GM21619 (cell line): ENCODE data around the gene DCLK1.
"Not testable (repeated sequence)": the region's sequence is repeated elsewhere in the genome, so short reads cannot be mapped to it uniquely, and the experiment has no call there.

Experiments
- ATAC-seq: cut with Tn5 transposase; IDR thresholded peaks from one replicate; pipeline ENCODE4 v1.9.1; 2021; ENCODE audit not compliant: unreplicated experiment

Gene DCLK1

DNA sequence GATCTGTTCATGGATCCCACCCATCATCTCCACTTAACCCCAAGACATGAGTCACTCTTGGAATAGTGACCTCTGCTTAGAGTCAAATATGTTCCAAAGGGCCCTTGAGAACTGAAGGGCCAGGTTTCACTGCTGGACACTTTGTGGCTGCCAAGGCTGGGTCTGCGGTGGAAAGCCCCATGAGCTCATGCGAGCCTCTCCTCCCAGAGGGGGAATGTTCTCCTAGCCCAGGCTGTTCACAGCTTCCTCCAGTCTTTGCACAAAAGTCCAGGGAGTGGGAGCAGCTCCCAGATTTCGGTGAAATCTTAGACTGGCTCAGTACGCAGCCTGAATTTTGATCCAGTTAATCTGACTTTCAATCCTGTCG lies 732 bp upstream of the DCLK1 start:
- ATAC-seq = no peak

DNA sequence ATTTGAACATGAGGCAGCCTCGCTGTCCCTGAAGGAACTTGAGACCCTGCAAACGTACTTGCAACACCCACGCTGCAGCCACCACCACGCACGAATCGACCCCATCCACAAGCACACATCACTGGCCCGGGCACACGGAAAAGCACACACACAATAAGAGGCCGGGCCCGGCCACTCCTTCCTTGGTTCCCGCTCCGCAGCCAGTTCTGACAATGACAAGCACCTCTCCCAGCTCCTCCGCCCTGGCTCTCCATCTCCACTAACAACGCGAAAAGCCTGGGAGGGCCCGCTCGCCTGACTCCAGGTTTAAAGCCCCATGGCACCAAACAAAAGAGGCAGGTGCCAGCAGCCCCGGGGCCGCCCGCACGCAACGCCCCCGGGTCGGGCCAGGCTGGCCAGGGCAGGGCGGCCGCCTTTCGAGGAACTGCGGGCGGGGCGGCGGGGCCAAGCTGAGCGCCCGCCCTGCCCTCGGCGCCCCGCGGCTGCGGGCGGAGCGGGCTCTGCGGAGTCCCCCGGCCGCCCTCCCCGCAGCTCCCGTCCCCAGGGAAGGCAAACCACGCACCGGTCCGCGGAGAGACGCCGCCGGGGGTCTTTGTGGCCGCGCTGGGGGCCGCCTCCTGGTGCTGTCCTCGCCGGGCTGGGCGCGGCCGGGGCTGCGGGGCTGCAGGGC lies 495 bp downstream of the DCLK1 start:
- no peak for ATAC-seq

DNA sequence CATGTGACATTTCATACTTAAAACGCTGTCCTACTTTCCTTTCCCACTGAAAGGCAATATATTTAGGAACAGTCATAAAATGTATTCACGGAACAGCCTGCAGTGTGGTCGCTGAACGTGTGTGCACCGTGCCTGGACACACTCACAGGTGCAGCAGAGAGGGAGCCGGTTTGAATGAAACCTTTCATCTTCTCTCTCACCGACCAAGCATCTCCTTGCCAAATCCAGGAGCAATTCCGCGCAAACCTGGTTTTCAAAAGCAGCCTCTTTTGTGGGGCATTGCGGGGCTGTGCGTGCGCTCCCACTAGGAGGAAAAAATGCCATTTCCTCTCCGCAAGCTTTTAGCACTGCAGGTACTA lies 1.0 kb downstream of the DCLK1 start:
- ATAC-seq = no peak

DNA sequence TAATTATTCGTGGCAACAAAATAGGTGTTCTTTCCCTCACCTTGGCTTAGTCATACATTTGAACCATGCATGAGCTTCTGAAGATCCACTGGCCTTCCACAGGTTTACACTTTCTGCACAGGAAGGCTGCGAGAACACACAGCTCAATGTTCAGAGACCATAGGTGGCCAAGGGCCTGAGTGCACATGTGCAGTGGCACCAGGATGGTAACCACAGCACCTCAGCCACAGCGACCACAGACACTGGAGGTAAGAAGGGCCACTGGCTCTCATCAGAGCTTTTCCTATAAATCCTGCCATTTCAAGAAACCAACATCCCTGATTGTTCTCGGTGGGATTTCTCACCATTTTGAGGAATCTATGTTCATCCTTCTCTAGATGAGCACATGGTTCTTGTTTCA lies 1.6 kb downstream of the DCLK1 start:
- no peak for ATAC-seq

DNA sequence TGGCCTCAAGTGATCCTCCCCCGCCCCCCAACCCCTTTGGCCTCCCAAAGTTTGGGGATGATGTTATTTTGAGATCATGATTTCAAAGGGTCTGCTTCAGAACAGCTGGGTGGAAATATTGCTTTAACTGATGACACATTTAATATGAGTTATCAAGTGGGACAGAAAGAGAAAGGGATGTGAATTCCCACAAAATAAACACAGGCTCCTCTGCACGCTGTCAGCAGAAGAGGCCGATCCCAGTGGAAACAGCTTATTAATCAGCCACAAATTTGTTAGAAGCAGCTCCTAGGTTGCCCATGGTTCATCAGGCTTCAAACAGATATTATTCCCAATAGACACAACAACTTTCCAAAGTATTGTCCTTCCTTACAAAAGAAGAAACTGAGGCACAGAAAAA lies 4.7 kb downstream of the DCLK1 start:
- ATAC-seq = no peak

DNA sequence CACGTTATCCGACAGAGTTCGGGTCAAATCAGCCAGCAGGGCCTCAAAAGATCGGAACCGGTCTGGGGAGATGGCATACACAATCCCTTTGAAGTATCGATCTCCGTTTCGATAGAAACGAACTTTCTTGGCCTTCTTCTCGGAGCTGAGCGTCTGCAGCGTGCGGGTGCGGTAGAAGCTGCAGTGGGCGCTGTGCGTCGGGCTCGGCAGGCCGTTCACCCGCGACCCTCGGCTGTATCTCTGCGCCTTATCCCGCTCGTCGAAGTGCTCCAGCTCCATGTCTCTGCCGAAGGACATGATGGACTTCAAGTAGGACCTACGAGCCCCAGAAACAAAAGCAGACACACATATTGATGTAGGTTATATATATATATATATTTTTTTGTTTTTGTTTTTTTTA lies 5.3 kb downstream of the DCLK1 start:
- ATAC-seq = no peak

DNA sequence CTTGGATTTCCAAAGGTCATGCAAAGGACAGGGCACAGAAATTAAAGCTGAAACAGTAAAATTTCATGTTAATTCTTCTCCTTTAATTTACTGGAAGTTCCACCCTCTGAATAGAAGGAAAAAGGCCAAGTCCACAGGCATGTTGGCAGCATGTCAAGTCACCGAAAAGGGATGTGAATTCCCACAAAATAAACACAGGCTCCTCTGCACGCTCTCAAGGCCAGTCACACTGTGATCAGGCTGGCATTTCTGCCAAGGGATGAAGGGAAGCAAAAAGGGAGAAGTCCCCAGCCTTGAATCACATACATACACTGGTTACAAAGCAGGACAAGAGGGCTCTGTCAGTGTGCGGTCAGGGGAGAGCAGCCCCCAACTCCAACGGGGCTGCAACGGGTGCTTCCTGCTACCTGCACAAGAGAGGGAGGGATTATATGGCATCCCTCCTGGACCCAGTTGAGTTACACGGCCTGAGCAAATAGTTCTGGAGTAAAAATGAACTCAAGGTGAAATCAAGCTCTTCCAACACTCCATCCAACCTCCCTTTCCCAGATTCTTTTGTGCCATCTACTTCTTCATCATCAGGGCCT lies 6.9 kb downstream of the DCLK1 start:
- ATAC-seq = no peak

DNA sequence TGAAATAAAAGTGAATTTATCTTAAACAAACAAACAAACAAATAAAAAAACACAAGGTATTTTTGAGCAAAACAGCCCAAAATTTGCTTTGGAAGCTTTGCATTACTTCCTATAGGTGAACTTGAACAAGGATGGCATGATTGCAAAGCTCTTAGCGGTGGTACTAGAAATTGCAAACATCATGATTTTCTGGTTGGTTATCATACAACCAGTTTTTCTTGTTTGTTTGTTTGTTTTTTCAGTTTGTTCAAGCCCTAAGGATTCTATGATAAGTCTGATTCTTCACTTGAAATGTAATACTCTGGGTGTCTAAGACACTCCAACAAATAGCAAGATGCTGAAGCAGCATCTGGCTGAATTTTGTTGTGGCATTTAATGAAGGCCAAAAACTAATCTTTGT lies 15.9 kb downstream of the DCLK1 start:
- ATAC-seq = no peak

DNA sequence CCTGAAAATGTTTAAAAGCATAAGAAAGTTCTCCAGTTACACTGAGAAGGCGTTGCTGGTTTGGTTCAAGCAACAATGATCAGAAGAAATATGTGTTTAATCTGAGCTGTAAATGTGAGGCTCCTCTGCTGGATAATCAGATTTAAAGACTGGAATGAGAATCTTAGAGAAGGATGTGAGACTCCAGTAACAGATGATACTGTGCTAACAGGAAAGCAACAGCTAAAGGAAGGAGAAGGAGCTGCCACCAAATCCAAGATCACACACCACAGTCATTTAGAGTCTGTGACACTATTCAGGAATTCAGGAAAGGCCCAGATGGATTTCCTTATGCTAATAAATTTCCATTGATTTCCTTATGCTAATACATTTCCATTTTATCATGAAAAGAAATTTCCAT lies 16.9 kb downstream of the DCLK1 start:
- no peak for ATAC-seq

DNA sequence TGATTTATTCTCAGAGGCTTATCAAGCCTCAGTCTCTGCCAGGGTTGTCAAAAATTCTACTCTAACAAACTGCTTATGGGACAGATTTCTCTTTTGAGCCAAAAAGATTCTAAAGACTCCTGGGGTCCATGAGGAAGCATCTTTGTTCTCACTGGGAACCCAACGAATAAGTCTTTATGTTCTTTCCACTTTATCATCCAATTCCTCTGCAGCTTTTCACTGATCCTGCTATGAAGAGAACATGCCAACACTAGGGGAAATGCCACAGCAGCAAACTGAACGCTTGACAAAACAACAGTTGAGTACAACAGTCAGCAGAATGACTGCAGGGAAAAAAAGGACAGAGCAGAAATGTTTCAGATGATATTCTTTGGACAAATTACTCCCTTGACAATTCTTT lies 22.2 kb downstream of the DCLK1 start:
- no peak for ATAC-seq

DNA sequence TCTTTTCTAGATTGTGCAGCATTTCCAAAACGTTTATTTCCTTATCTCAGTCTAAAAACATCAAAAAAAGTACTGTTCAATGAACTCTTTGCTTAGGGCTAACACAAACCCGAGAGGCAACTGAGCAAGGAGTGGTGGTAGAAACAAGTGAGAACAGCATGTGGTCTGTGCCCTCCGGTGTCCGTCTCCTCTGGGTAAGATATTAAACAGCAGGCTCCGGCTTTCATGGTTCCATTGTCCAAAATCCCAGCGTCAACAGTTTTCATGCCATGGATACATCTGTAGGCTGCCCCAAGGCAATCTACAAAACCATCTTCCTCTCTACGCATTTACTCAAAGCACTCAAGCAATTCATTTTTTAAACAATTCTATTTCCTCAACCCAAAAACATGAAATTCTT lies 22.8 kb downstream of the DCLK1 start:
- no peak for ATAC-seq

DNA sequence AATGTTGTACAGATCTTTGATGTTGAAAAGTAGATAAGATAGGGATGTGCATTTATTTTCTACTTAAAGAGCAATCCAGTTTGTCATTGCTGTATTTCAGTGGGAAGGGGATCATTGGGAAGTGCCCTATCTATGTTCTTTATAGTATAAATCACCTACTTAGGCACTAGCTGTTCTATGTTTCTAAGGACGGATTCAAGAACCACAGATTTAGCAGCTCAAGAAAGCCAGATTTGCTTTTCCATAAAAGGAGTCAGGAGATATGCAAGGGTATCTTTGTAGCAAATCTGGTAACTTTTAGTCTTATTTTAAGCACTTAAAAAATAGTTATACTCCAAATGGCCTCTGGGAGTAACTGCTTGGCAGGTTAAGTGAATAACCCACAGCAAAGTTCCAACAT lies 23.7 kb downstream of the DCLK1 start:
- ATAC-seq = no peak

DNA sequence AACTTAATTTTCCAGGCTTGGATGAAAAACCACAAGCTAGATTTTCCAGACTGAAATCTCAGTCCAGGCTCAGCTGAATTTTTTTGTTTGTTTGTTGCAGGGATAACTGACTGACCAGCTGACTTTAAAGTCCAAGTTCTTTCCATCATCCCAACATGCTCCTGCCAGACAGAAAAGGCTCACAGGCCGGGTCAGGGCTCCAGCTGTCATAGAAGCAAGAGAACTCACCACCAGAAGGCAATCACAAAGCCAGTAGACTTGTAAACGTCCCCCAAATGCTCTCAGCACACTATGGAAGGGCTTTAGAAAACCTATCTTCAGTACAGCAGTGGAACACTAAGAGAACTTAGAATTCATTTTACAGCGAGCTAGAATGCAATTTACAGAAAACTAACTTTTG lies 25.5 kb downstream of the DCLK1 start:
- ATAC-seq = no peak

DNA sequence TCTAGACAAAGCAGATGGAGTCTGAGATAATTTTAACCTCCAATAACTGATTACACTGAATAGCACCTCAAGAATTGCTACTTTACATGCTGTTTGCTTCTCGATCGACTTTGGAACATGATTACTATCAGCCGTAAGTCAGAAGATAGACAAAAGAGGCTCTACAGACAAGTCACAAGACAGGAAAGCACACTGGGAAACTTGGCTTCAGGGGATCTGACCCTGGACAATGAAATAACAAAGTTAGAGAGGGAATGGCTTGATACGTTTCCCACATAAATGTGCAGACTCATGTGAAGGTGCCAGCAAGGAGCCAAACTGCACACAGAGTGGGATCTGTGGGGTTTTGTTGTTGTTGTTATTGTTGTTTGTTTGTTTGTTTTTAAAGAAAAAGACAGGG lies 28.5 kb downstream of the DCLK1 start:
- ATAC-seq = no peak

DNA sequence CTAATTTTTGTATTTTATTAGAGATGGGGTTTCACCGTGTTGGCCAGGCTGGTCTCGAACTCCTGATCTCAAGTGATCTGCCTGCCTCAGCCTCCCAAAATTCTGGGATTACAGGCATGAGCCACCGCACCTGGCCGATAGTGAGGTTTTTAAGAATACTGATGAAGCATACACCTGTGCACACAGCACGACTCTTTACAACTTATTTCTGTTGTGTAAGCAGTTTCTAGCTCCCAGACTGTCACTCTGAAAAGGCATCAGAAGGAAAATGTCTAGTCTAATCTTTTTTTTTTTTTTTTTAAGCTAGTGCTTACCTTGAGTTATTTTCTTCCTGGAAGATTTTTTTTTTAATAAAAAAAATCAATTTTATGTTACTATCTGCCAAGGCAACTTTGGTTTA lies 29.3 kb downstream of the DCLK1 start:
- ATAC-seq = not testable (repeated sequence)

DNA sequence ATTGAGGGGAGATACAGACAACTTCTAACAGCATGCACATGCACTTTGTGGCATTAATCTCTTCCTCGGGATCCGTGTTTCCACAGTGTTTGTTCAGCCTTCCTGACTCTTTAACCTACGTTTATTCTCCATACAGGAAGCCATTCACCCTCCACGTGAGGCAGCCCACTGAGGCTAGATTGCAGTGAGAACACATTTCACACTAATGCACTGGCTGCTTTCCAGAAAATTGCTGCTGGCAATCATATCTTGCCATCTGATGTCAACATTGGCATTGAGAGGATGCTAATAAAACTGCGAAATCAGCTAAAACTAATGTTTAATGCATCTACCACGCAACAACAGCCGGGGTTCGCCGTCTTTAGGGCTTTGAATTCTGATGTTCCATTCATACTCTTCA lies 30.0 kb downstream of the DCLK1 start:
- ATAC-seq = no peak

DNA sequence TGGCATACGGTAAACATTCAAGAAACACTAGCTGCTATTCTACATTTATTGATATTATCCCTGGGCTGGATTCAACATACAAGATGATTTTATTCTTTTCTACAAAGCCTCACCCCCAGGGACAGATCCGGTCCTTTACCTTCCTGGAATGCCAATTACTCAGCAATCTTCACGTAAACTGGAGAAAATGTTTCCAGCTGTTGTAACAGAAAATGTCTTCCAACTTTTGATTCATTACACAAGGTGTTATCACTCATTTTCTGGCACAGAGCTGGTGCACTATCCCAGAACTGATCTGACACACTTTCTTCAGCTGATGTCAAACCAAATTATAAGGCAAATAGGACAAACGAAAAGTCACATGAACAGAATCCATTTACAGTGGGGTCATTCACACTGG lies 33.1 kb downstream of the DCLK1 start:
- no peak for ATAC-seq

DNA sequence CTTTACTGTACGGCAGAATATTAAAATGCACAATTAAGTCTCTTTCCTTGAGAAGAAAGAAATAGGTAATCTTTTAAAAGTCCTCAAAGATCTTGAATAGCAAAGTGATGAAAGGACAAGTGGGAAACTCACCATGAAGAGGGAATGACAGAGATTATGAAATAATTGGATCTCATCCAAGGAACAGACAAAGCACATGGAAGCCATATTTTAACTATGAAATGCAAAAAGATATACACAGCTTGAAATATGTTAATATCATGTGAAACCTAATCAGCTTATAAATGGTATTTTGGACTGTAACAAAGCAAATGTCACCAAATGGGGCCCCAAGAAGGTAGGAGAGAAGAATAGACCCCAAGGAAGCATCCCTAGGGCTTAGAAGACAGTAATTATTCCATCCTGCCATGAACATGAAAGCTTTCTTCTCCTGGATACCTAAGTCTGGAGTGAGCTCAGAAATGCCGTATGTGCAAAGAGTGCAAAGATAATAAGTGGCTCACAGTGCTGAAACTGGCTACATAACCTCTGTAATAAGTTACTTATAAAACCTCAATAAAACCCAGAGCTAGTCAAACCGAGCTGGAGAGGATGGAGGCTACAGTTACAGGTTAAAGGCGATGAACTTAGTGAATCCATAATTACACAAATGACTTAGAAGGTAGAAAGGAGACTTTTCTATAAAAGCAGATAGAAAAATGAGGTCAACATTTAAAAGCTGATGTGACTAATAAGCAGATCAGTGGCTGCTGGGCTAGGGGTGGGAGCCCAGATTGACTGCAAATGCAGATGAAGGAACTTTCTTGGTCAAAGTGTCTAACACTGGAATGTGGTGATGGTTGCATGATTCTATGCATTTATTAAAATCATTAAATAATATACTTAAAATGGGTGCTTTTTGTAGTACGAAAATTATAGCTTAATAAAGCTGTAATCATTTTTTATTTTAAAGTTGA lies 34.4 kb downstream of the DCLK1 start:
- no peak for ATAC-seq

DNA sequence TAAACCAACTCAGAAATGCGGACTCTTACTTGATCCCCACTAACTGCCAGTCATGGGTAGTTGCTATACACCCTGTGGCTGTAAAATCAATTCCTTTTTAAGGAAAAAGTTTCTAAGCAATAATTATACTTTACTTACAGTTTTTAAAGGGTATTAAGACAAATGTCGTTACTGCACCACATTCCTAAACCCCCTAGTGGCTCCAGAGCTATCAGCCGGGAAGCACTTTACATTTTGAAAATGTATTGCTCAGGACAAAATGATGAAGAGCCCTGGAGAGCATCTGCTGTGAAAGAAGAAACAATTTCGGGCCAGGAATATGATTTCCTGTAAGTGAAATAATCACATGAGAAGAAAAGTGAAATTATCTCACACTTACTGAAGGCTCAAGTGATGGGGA lies 36.7 kb downstream of the DCLK1 start:
- ATAC-seq = no peak

DNA sequence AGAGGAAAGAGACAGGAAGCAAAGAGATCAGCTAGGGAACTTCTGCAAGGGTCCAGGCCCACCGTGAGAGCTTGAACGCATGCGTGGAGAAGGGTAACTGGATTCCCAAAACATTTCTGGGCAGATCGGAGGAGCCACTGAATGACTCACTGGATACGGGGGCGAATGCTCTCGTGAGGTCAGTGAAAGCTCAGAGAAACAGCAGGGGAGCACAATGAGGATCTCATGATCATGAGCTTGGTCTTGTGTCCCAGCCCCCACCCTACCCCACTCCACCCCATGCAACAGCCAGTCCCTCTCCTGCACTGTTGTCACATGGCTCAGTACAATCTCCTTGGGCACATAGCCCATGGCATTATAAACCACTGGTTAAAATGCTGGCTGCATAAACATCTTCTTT lies 40.6 kb downstream of the DCLK1 start:
- ATAC-seq = no peak

DNA sequence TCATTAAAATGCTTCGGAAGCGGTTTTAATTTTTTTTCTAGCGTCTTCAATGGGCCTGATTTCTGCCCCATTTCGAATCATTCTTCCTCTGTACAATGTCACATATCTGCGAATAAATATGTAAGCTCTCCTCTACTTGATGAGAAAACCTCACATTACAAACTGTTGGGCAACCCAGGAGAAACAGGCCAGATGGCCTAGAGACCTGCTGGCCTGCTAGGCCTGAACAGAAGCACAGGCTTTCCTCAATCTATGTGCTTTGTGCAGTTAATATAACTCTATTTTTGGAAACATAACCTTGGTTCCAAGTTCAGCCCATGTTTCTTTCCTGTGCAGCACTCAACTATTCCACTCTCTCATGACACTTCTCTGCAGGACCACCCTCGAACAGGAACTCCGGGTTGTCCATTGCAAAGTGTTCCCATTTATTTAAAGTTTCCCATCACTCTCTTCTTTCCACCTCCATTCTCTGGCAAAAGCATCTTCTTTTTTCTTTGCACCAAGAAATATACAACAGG lies 42.0 kb downstream of the DCLK1 start:
- ATAC-seq = no peak

DNA sequence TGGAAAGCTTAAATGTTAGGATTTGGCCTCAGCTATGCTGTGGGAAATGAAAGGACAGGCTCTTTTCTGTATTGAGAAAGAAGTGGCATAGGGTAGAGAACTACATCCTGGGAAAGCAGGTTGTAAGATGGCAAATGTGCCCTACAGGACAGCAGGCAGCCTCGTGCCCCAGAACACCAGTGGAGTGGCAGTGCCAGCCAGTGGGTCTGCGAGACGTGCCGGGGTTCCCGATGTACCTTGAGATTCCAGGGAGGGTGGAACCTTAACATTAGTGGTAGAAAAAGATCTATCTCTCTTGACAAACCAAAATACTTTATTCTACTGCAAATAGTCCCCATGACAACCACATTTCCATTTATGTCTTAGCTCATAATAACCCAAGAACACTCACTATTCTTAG lies 42.7 kb downstream of the DCLK1 start:
- no peak for ATAC-seq
